Gastrocnemius medialis (tissue), 4 donors: Measurements from ENCODE around the gene HBA1.
"Not testable (repeated sequence)": the region's sequence is repeated elsewhere in the genome, so short reads cannot be mapped to it uniquely, and the experiment has no call there.

ENCODE experiments used
- CTCF ChIP-seq, 5 experiments: fragments of 450-650 bp in 3 of 5; fragments of 200-600 bp in 2 of 5; sonication (generic) in 2 of 5; IDR thresholded peaks in 4 of 5; conservative IDR thresholded peaks in 1 of 5; 1 replicate in 4 of 5; 2 replicates in 1 of 5; pipeline ENCODE4 v1.5.1; 2016 to 2019; ENCODE audit warnings: antibody characterized with exemption in 5 of 5, mild to moderate bottlenecking in 3 of 5, moderate library complexity in 3 of 5
- POLR2A ChIP-seq, 2 donors: fragments of 450-650 bp; IDR thresholded peaks; one replicate each; pipeline ENCODE4 v1.6.1; 2017; ENCODE audit warnings: antibody characterized with exemption in 2 of 2, mild to moderate bottlenecking in 2 of 2, moderate library complexity in 2 of 2

- not testable (repeated sequence) for TF ChIP-seq CTCF (IDR thresholded peaks at IDR 0.05 in 4 of 5, conservative IDR thresholded peaks at IDR 0.05 in 1 of 5); POLR2A (IDR thresholded peaks at IDR 0.05)
Measured at GRCh38 chr16:204046-204445, 27.6 kb downstream of the HBA1 start.
